ENCODE data around the gene PRKCA. TPM values are rescaled to one million over a fixed set of nuclear protein-coding genes. Genes with fewer than 3 reads are reported as not detected.

The PRKCA gene
- total and polyA plus RNA-seq, 9 of the 15 experiments (the other 6 are each of a cell fraction or from before 2014, with no cell fraction given): 3.2 to 33.0 (median 17.8) TPM

DNA sequence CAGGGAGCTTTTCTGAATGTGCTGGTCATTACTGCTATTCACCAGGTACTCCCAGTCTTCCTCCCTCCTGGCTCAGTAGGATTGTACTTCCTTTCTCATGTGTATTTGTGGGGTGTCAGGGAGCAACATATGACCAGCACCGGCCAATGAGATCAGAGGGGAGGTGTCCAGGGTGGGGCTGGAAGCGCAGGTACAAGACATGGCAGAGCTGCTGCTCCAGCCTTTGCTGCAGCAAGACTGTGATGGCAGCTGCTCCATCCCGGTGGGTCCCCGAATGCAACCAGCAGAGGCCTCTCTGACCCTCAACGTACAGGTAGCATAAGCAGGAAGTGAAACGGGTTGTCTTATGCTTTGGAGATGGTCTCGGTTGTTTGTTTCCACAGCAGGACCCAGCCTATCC is 478.7 kb downstream of the PRKCA start:
- ChIA-PET CTCF (ENCODE audit: low intra/inter-chr PET ratio) (no interaction called here), POLR2A (interaction anchor here (0.8 kb wide), 1 partner anchor 17 kb away, joined by 3 read pairs; no protein-coding TSS in a partner anchor)
- H3K9me1 ChIP-seq (ENCODE audit: control insufficient read depth, insufficient read depth, low read length): no peaks in the 10 kb centered on the region
- no peaks in the 10 kb centered on the region for H3K27me3 ChIP-seq (ENCODE audit: control insufficient read depth in 2 of 2, insufficient read depth in 2 of 2, low read length in 2 of 2)
- H2AFZ ChIP-seq (ENCODE audit: low read depth, low read length): no peak overlapping the region
- TF ChIP-seq ZNF707 (CRISPR knock-in tag; conservative IDR thresholded peaks at IDR 0.05) (no peak), NFYB (IDR thresholded peaks at IDR 0.05; ENCODE audit: extremely low read depth, insufficient read length) (peak; percentile 46)
- TF ChIP-seq, protein P1, sequence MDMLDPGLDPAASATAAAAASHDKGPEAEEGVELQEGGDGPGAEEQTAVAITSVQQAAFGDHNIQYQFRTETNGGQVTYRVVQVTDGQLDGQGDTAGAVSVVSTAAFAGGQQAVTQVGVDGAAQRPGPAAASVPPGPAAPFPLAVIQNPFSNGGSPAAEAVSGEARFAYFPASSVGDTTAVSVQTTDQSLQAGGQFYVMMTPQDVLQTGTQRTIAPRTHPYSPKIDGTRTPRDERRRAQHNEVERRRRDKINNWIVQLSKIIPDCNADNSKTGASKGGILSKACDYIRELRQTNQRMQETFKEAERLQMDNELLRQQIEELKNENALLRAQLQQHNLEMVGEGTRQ (CRISPR knock-in tag; IDR thresholded peaks at IDR 0.05): peak; percentile 33; the same call in 1 of the 2 replicates
- FAIRE-seq: no peak
- H3K27ac ChIP-seq (ENCODE audit: extremely low read depth, low read depth, low read length): no peak overlapping the region
- peaks cover 2% of the 10 kb centered on the region; the same call in 1 of the 3 replicates for H3K36me3 ChIP-seq (ENCODE audit: control insufficient read depth, insufficient read depth, low read length)
- H3K9me3 ChIP-seq (replicated peaks; ENCODE audit: control insufficient read depth, insufficient read depth, low read depth, low read length): no peaks in the 10 kb centered on the region
- ATAC-seq: no peak
- no peak overlapping the region for H3K4me3 ChIP-seq
- no peaks in the 10 kb centered on the region for H3K79me2 ChIP-seq (ENCODE audit: control insufficient read depth, insufficient read depth, low read length)
- H3K4me1 ChIP-seq (replicated peaks in 1 of 2; ENCODE audit: control insufficient read depth in 2 of 2, insufficient read depth in 2 of 2, low read length in 2 of 2): no peaks in the 10 kb centered on the region
- BruUV-seq (replicated peaks): no TSS peak
- in situ Hi-C loops (cut with MboI): no loop called here
- no peaks in the 10 kb centered on the region for H4K20me1 ChIP-seq (replicated peaks; ENCODE audit: control insufficient read depth, insufficient read depth, low read length)
- no peak overlapping the region for H3K4me2 ChIP-seq (ENCODE audit: insufficient read depth, low read length)
- 74% methylated on average over 7 of the region's 7 CpGs for WGBS (ENCODE audit: insufficient coverage, low coverage, missing lambda C conversion rate)
- DNase-seq (ENCODE audit: extremely low read depth in 1 of 4, low spot score in 3 of 4): no peak
- H3K9ac ChIP-seq (ENCODE audit: insufficient read depth in 1 of 2, low read depth in 2 of 2, low read length in 2 of 2): no peak overlapping the region
- intact Hi-C loops (cut with micrococcal nuclease): no loop called here

DNA sequence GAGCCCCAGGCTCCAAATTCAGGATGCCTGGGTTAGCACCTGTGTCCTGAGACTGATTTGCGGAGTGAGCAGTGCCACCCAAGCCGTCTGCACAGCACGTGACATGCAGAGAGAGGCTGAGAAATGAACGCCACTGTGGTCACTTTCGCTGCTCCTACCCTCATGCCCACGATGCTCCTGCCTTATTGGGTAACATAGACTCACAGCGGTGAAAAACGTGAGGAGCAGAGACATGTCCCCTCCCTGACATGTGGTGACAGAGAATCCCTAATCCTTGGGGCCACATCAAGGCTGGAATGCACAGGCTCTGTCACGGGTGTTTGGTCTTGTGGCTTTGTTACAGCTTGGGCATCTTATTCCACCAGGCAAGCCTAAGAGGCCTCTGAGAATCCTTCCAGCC is 480.4 kb downstream of the PRKCA start:
- in situ Hi-C loops (cut with MboI): no loop called here
- Histone ChIP-seq H3K9me3 (replicated peaks; ENCODE audit: control insufficient read depth, insufficient read depth, low read depth, low read length) (no peaks in the 10 kb centered on the region), H3K36me3 (ENCODE audit: control insufficient read depth, insufficient read depth, low read length) (peaks cover 11% of the 10 kb centered on the region; the same call in 2 of the 3 replicates), H3K9me1 (ENCODE audit: control insufficient read depth, insufficient read depth, low read length) (no peaks in the 10 kb centered on the region), H3K27ac (ENCODE audit: extremely low read depth, low read depth, low read length) (no peak overlapping the region), H3K4me3 (no peak overlapping the region), H4K20me1 (replicated peaks; ENCODE audit: control insufficient read depth, insufficient read depth, low read length) (no peaks in the 10 kb centered on the region), H3K79me2 (ENCODE audit: control insufficient read depth, insufficient read depth, low read length) (no peaks in the 10 kb centered on the region), H2AFZ (ENCODE audit: low read depth, low read length) (no peak overlapping the region), H3K4me2 (ENCODE audit: insufficient read depth, low read length) (no peak overlapping the region), H3K4me1 (replicated peaks in 1 of 2; ENCODE audit: control insufficient read depth in 2 of 2, insufficient read depth in 2 of 2, low read length in 2 of 2) (no peaks in the 10 kb centered on the region), H3K27me3 (ENCODE audit: control insufficient read depth in 2 of 2, insufficient read depth in 2 of 2, low read length in 2 of 2) (no peaks in the 10 kb centered on the region), H3K9ac (ENCODE audit: insufficient read depth in 1 of 2, low read depth in 2 of 2, low read length in 2 of 2) (no peak overlapping the region)
- WGBS (ENCODE audit: insufficient coverage, low coverage, missing lambda C conversion rate): 67% methylated on average over 9 of the region's 9 CpGs
- BruUV-seq (replicated peaks): no TSS peak
- FAIRE-seq (no peak), ATAC-seq (no peak), DNase-seq (ENCODE audit: extremely low read depth in 1 of 4, low spot score in 3 of 4) (no peak)
- no peak for TF ChIP-seq CAMTA2 (CRISPR knock-in tag; conservative IDR thresholded peaks at IDR 0.05)
- TF ChIP-seq, protein P2, sequence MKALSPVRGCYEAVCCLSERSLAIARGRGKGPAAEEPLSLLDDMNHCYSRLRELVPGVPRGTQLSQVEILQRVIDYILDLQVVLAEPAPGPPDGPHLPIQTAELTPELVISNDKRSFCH (CRISPR knock-in tag; IDR thresholded peaks at IDR 0.05): no peak
- TF ChIP-seq, protein P2 (tag; IDR thresholded peaks at IDR 0.05): no peak
- TF ChIP-seq, protein P3, sequence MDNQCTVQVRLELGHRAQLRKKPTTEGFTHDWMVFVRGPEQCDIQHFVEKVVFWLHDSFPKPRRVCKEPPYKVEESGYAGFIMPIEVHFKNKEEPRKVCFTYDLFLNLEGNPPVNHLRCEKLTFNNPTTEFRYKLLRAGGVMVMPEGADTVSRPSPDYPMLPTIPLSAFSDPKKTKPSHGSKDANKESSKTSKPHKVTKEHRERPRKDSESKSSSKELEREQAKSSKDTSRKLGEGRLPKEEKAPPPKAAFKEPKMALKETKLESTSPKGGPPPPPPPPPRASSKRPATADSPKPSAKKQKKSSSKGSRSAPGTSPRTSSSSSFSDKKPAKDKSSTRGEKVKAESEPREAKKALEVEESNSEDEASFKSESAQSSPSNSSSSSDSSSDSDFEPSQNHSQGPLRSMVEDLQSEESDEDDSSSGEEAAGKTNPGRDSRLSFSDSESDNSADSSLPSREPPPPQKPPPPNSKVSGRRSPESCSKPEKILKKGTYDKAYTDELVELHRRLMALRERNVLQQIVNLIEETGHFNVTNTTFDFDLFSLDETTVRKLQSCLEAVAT (IDR thresholded peaks at IDR 0.05): no peak
- no peak for TF ChIP-seq PCBP2 (IDR thresholded peaks at IDR 0.05; ENCODE audit: low read depth, low read length, poor library complexity, severe bottlenecking)
- TF ChIP-seq, protein P4, sequence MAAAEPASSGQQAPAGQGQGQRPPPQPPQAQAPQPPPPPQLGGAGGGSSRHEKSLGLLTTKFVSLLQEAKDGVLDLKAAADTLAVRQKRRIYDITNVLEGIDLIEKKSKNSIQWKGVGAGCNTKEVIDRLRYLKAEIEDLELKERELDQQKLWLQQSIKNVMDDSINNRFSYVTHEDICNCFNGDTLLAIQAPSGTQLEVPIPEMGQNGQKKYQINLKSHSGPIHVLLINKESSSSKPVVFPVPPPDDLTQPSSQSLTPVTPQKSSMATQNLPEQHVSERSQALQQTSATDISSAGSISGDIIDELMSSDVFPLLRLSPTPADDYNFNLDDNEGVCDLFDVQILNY (CRISPR knock-in tag; IDR thresholded peaks at IDR 0.05): no peak
- no peak for TF ChIP-seq ZNF239 (CRISPR knock-in tag; IDR thresholded peaks at IDR 0.05)
- TF ChIP-seq ETV1 (tag; conservative IDR thresholded peaks at IDR 0.05; ENCODE audit: low read depth): no peak
- TF ChIP-seq FOSL1 (tag; conservative IDR thresholded peaks at IDR 0.05): no peak
- ChIA-PET CTCF (ENCODE audit: low intra/inter-chr PET ratio) (no interaction called here), POLR2A (no interaction called here)
- intact Hi-C loops (cut with micrococcal nuclease): no loop called here

Measured in K562 (cell line).